ENCODE data around the gene CISD3. TPM values are rescaled to one million over a fixed set of nuclear protein-coding genes. Genes with fewer than 3 reads are reported as not detected.

The CISD3 gene
- total and polyA plus RNA-seq, 2 of the 4 experiments (the other 2 are of a cell fraction), result 1.3 to 14.1 TPM

- Histone ChIP-seq H2BK5ac (ENCODE audit: low read depth, low read length, poor library complexity, severe bottlenecking) (no peak overlapping the region), H2AFZ (replicated peaks; ENCODE audit: low read length, poor library complexity) (no peak overlapping the region), H2BK120ac (ENCODE audit: low read depth, low read length) (no peak overlapping the region), H4K5ac (ENCODE audit: low read depth, low read length) (no peak overlapping the region), H2AK9ac (replicated peaks; ENCODE audit: low read depth, low read length, poor library complexity) (no peak overlapping the region), H3K9me3 (ENCODE audit: control insufficient read depth, insufficient read depth, low read length) (no peaks in the 10 kb centered on the region), H3K4me2 (ENCODE audit: low read depth, low read length) (no peak overlapping the region), H2BK15ac (ENCODE audit: low read depth, low read length) (no peak overlapping the region), H3K36me3 (ENCODE audit: control insufficient read depth, insufficient read depth, low read length) (peaks cover 73% of the 10 kb centered on the region), H3K4me3 (ENCODE audit: insufficient read depth, low read depth, low read length) (no peak overlapping the region), H3K14ac (replicated peaks; ENCODE audit: low read depth, low read length) (no peak overlapping the region), H3K4me1 (ENCODE audit: control insufficient read depth, insufficient read depth, low read length) (no peaks in the 10 kb centered on the region), H3K56ac (ENCODE audit: extremely low read depth, insufficient read depth, low read length) (no peak overlapping the region), H3K18ac (ENCODE audit: low read depth, low read length) (no peak overlapping the region), H4K8ac (ENCODE audit: low read depth in 2 of 2, low read length in 2 of 2) (no peak overlapping the region), H3K79me1 (ENCODE audit: low read depth in 1 of 2, low read length in 2 of 2) (peaks cover 4 to 17% of the 10 kb centered on the region in 2 experiments; a peak in 1 of 4 replicates), H2BK20ac (ENCODE audit: low read depth, low read length) (no peak overlapping the region), H4K91ac (ENCODE audit: insufficient read depth, low read depth, low read length) (no peak overlapping the region), H3K27me3 (ENCODE audit: control insufficient read depth, insufficient read depth, low read length) (no peaks in the 10 kb centered on the region), H3K27ac (ENCODE audit: insufficient read depth, low read length) (no peak overlapping the region), H3K9me1 (ENCODE audit: insufficient read depth, low read length) (no peaks in the 10 kb centered on the region), H3K4ac (ENCODE audit: low read depth, low read length) (no peak overlapping the region), H3K23ac (ENCODE audit: low read depth, low read length) (no peak overlapping the region), H3K9ac (ENCODE audit: low read depth, low read length) (no peak overlapping the region), H4K20me1 (ENCODE audit: insufficient read depth, low read length) (peaks cover 4% of the 10 kb centered on the region; the same call in 1 of the 2 replicates), H2AK5ac (ENCODE audit: low read depth, low read length) (no peak overlapping the region)
- dilution Hi-C loops (cut with HindIII; ENCODE audit: low sequenced_read_pairs, unreplicated experiment) (no loop called here), intact Hi-C loops (cut with micrococcal nuclease) (no loop called here), in situ Hi-C loops (cut with MboI; ENCODE audit: low sequenced_read_pairs) (no loop called here)
- no peak for ATAC-seq (ENCODE audit: low read depth)
- ChIA-PET CTCF (no interaction called here), POLR2A (ENCODE audit: unreplicated experiment) (no interaction called here)
- no peak for DNase-seq
- no TSS peak for BruUV-seq (replicated peaks)
- WGBS, 2 experiments (ENCODE audit: extremely low coverage in 2 of 2, insufficient read length in 1 of 2), result 94% methylated on average over 3 of the region's 11 CpGs; no CpG with 5 or more reads in 1 of the 2 experiments
- TF ChIP-seq POLR2A (IDR thresholded peaks at IDR 0.05; ENCODE audit: low read depth, low read length) (no peak), CTCF (conservative IDR thresholded peaks at IDR 0.05; ENCODE audit: low read depth, low read length) (no peak), BHLHE40 (IDR thresholded peaks at IDR 0.05; ENCODE audit: low read depth, low read length) (no peak), RCOR1 (IDR thresholded peaks at IDR 0.05; ENCODE audit: insufficient replicate concordance, low read length) (no peak), USF2 (IDR thresholded peaks at IDR 0.05; ENCODE audit: low read depth, low read length) (no peak), CEBPB (IDR thresholded peaks at IDR 0.05; ENCODE audit: low read depth, low read length) (no peak), CHD1 (IDR thresholded peaks at IDR 0.05; ENCODE audit: low read depth, low read length) (no peak), MAZ (IDR thresholded peaks at IDR 0.05; ENCODE audit: borderline replicate concordance, low read depth, low read length) (no peak), MXI1 (IDR thresholded peaks at IDR 0.05; ENCODE audit: borderline replicate concordance, low read depth, low read length) (no peak), NFE2L2 (IDR thresholded peaks at IDR 0.05; ENCODE audit: low read depth, low read length) (no peak), RFX5 (IDR thresholded peaks at IDR 0.05; ENCODE audit: low read depth, low read length) (no peak), FOS (IDR thresholded peaks at IDR 0.05; ENCODE audit: low read depth, low read length) (no peak)
Measured at GRCh38 chr17:38713456-38714075, 16.6 kb upstream of the CISD3 start.
